Aorta (tissue), 5 donors: ENCODE results near the gene ZNF775. TPM values are rescaled to one million over a fixed set of nuclear protein-coding genes. Genes with fewer than 3 reads are reported as not detected.

Source experiments
- ATAC-seq: fragments of 200-7000 bp; cut with Tn5 transposase; one replicate; pipeline ENCODE4 v1.9.1; 2022; ENCODE audit warnings: moderate library complexity; ENCODE audit not compliant: low FRiP score
- DNase-seq, 2 donors: peaks; one replicate each; pipeline ENCODE4 v3.0.0-alpha.2; 2020
- H3K27ac ChIP-seq, 2 donors: one replicate each; pipeline ENCODE4 v1.5.1; 2013; ENCODE audit warnings: low read length in 2 of 2, mild to moderate bottlenecking in 2 of 2, moderate library complexity in 2 of 2, control low read depth in 1 of 2, inconsistent platforms in 1 of 2, low read depth in 1 of 2
- H3K27me3 ChIP-seq, 2 donors: one replicate each; pipeline ENCODE4 v1.6.1; 2013; ENCODE audit warnings: control low read depth in 1 of 2, low read length in 1 of 2, mild to moderate bottlenecking in 1 of 2, moderate library complexity in 1 of 2; ENCODE audit not compliant: insufficient read depth in 2 of 2, control insufficient read depth in 1 of 2
- H3K36me3 ChIP-seq, 2 donors: one replicate each; pipeline ENCODE4 v1.6.1; 2013; ENCODE audit warnings: control low read depth in 1 of 2, low read length in 1 of 2, mild to moderate bottlenecking in 1 of 2; ENCODE audit not compliant: insufficient read depth in 2 of 2, control insufficient read depth in 1 of 2
- H3K4me1 ChIP-seq, 2 donors: one replicate each; pipeline ENCODE4 v1.6.1; 2013; ENCODE audit warnings: low read length in 2 of 2, control low read depth in 1 of 2, mild to moderate bottlenecking in 1 of 2, moderate library complexity in 1 of 2; ENCODE audit not compliant: insufficient read depth in 2 of 2, control insufficient read depth in 1 of 2
- H3K4me3 ChIP-seq, 2 donors: one replicate each; pipeline ENCODE4 v1.5.1; 2013; ENCODE audit warnings: low read length in 2 of 2, control low read depth in 1 of 2, mild to moderate bottlenecking in 1 of 2
- H3K9me3 ChIP-seq: one replicate; pipeline ENCODE4 v1.6.1; 2013; ENCODE audit warnings: mild to moderate bottlenecking, low read length; ENCODE audit not compliant: control insufficient read depth
- WGBS, 2 donors: extraction: QIAGEN DNeasy Blood & Tissue Kit; methylation state at CpG; one replicate each; pipeline ENCODE4 v1.1.7; 2013; 5-methylcytosine and 5-hydroxymethylcytosine counted together
- intact Hi-C, 2 donors: fragments of 100-400 bp; cut with DNase I; formaldehyde crosslinking; loops; one replicate each; pipeline versions ENCODE4 v1.14.2 to v1.15.0; 2022
- polyA plus RNA-seq, 2 donors: library from polyadenylated mRNA; stranded (reverse); fragments of 200-250 nt; gene quantifications; one replicate each; pipeline ENCODE4 v1.2.3, GENCODE V29; 2013
- total RNA-seq, 2 donors: library from RNA; stranded (reverse); fragmentation: NEBNext Ultra II Directional; extraction: Animal tissue kit (Norgen Biotek cat#: 25700); gene quantifications; one replicate each; pipeline ENCODE4 v1.2.1, GENCODE V29; 2021
- donor health status: healthy with polysubstance abuse.
- donor health status: Bipolar disorder and iron deficiency.
- donor health status: DM: no; HTN: no; CAD: no.
- donor health status: DM: no; HTN: no; CAD: no.
- donor health status: DM: yes; HTN: yes; CAD: no.

ZNF775 gene
- total and polyA plus RNA-seq, 4 donors = 1.9 to 6.4 (median 3.3) TPM

GRCh38 chr7:150408393-150409299, 29.5 kb downstream of the ZNF775 start:
- intact Hi-C loops = loop anchor here in 1 of 2 donors (10.0 kb wide), 1 partner anchor 534 kb away; the partner anchor contains the start of gene ATP6V0E2
- ATAC-seq (no peak), DNase-seq (no peak)
- 89 to 93% methylated on average over 22 of the region's 22 CpGs for WGBS, 2 donors
- Histone ChIP-seq H3K4me1 (no peaks in the 10 kb centered on the region), H3K4me3 (no peak overlapping the region), H3K27me3 (no peaks in the 10 kb centered on the region), H3K36me3 (no peaks in the 10 kb centered on the region), H3K9me3 (no peaks in the 10 kb centered on the region), H3K27ac (no peak overlapping the region)

GRCh38 chr7:150409300-150410030, 30.3 kb downstream of the ZNF775 start:
- 63 to 76% methylated on average over 10 of the region's 10 CpGs for WGBS, 2 donors
- H3K27ac ChIP-seq = no peak overlapping the region
- DNase-seq (no peak), ATAC-seq (no peak)
- H3K4me3 ChIP-seq = no peak overlapping the region
- H3K4me1 ChIP-seq = no peaks in the 10 kb centered on the region
- H3K27me3 ChIP-seq = no peaks in the 10 kb centered on the region
- H3K9me3 ChIP-seq = no peaks in the 10 kb centered on the region
- H3K36me3 ChIP-seq = no peaks in the 10 kb centered on the region
- intact Hi-C loops = loop anchor here in 1 of 2 donors (10.0 kb wide), 2 partner anchors 105 to 535 kb away; partner anchors contain the start of gene ATP6V0E2

- H3K36me3 ChIP-seq = no peaks in the 10 kb centered on the region
- no peaks in the 10 kb centered on the region for H3K4me1 ChIP-seq
- no peaks in the 10 kb centered on the region for H3K9me3 ChIP-seq
- no peaks in the 10 kb centered on the region for H3K27me3 ChIP-seq
- 89 to 90% methylated on average over 7 of the region's 7 CpGs for WGBS, 2 donors
- no peak for ATAC-seq
- DNase-seq = no peak
- intact Hi-C loops = loop anchor here in 1 of 2 donors (10.0 kb wide), 1 partner anchor 105 kb away; no protein-coding TSS in a partner anchor
- no peak overlapping the region for H3K4me3 ChIP-seq
- no peak overlapping the region for H3K27ac ChIP-seq
Observed at GRCh38 chr7:150410131-150410530, 31.0 kb downstream of the ZNF775 start.

GRCh38 chr7:150410680-150411346, 31.7 kb downstream of the ZNF775 start:
- Histone ChIP-seq H3K9me3 (no peaks in the 10 kb centered on the region), H3K4me1 (no peaks in the 10 kb centered on the region), H3K27me3 (no peaks in the 10 kb centered on the region), H3K27ac (no peak overlapping the region), H3K36me3 (no peaks in the 10 kb centered on the region), H3K4me3 (no peak overlapping the region)
- 70 to 73% methylated on average over 10 of the region's 10 CpGs for WGBS, 2 donors
- DNase-seq (no peak), ATAC-seq (no peak)
- intact Hi-C loops = loop anchor here in 1 of 2 donors (10.0 kb wide), 1 partner anchor 106 kb away; no protein-coding TSS in a partner anchor

GRCh38 chr7:150411606-150412005, 32.5 kb downstream of the ZNF775 start:
- intact Hi-C loops = loop anchor here in 1 of 2 donors (10.0 kb wide), 1 partner anchor 107 kb away; no protein-coding TSS in a partner anchor
- Histone ChIP-seq H3K9me3 (no peaks in the 10 kb centered on the region), H3K27ac (no peak overlapping the region)

GRCh38 chr7:150412016-150412415, 32.9 kb downstream of the ZNF775 start:
- H3K4me1 ChIP-seq = no peaks in the 10 kb centered on the region
- intact Hi-C loops = loop anchor here in 1 of 2 donors (10.0 kb wide), 1 partner anchor 107 kb away; no protein-coding TSS in a partner anchor
- H3K4me3 ChIP-seq = no peak overlapping the region
- DNase-seq = no peak
- H3K27me3 ChIP-seq = no peaks in the 10 kb centered on the region
- H3K36me3 ChIP-seq = no peaks in the 10 kb centered on the region
- ATAC-seq = no peak
- H3K27ac ChIP-seq = no peak overlapping the region
- WGBS, 2 donors = 88 to 91% methylated on average over 11 of the region's 11 CpGs
- H3K9me3 ChIP-seq = no peaks in the 10 kb centered on the region

More at GRCh38 chr7:150411606-150412005, 32.5 kb downstream of the ZNF775 start:
- no peak for ATAC-seq
- no peaks in the 10 kb centered on the region for H3K27me3 ChIP-seq
- no peak overlapping the region for H3K4me3 ChIP-seq
- H3K36me3 ChIP-seq = no peaks in the 10 kb centered on the region
- WGBS, 2 donors = 83 to 86% methylated on average over 11 of the region's 11 CpGs
- no peaks in the 10 kb centered on the region for H3K4me1 ChIP-seq
- no peak for DNase-seq

- Histone ChIP-seq H3K27ac (no peak overlapping the region), H3K4me1 (no peaks in the 10 kb centered on the region), H3K27me3 (no peaks in the 10 kb centered on the region), H3K36me3 (no peaks in the 10 kb centered on the region), H3K9me3 (no peaks in the 10 kb centered on the region), H3K4me3 (no peak overlapping the region)
- no peak for ATAC-seq
- 87 to 89% methylated on average over 37 of the region's 37 CpGs for WGBS, 2 donors
- DNase-seq = no peak
- intact Hi-C loops = loop anchor here in 1 of 2 donors (10.0 kb wide), 1 partner anchor 108 kb away; no protein-coding TSS in a partner anchor
Observed at GRCh38 chr7:150412518-150413488, 33.7 kb downstream of the ZNF775 start.
